ENCODE measurements around the gene ZDHHC11B.
"Not testable (repeated sequence)": the region's sequence is repeated elsewhere in the genome, so short reads cannot be mapped to it uniquely, and the experiment has no call there.

ZDHHC11B gene

GRCh38 chr5:772547-772890 lies 12.0 kb downstream of the ZDHHC11B start:
- peaks cover 0 to 13% of the 10 kb centered on the region in 2 experiments for H3K27me3 ChIP-seq (ENCODE audit: control insufficient read depth in 1 of 2, insufficient read depth in 1 of 2, low read length in 2 of 2)
- H2BK15ac ChIP-seq (ENCODE audit: low read depth, poor library complexity, severe bottlenecking); H3K18ac ChIP-seq (ENCODE audit: low read depth in 1 of 2, low read length in 2 of 2); H2AK5ac ChIP-seq (ENCODE audit: low read length, severe bottlenecking); H3K4me3 ChIP-seq (ENCODE audit: insufficient read depth in 1 of 2, low read depth in 1 of 2, low read length in 2 of 2); H4K8ac ChIP-seq (ENCODE audit: low read length); H3K14ac ChIP-seq (ENCODE audit: low read length in 2 of 2); H3K9ac ChIP-seq (ENCODE audit: low read length); H3K36me3 ChIP-seq (ENCODE audit: control insufficient read depth in 1 of 2, insufficient read depth in 2 of 2, low read depth in 1 of 2, low read length in 2 of 2); H3K9me3 ChIP-seq (ENCODE audit: control insufficient read depth, low read length); H3K4ac ChIP-seq (ENCODE audit: low read depth in 1 of 2, low read length in 2 of 2); H3K23ac ChIP-seq (ENCODE audit: low read length in 2 of 2); H2BK5ac ChIP-seq (ENCODE audit: low read depth, low read length, poor library complexity, severe bottlenecking); H3K4me1 ChIP-seq (ENCODE audit: control insufficient read depth, insufficient read depth, low read depth, low read length); H4K91ac ChIP-seq (ENCODE audit: low read length); H2BK12ac ChIP-seq (ENCODE audit: low read length in 2 of 2); H2BK120ac ChIP-seq (ENCODE audit: low read depth, low read length); DNase-seq; H3K4me2 ChIP-seq (ENCODE audit: low read length, poor library complexity, severe bottlenecking); H3K27ac ChIP-seq (ENCODE audit: low read length, poor library complexity, severe bottlenecking); H3K79me1 ChIP-seq (replicated peaks; ENCODE audit: low read length, poor library complexity, severe bottlenecking); H2AFZ ChIP-seq (ENCODE audit: low read depth, low read length): not testable (repeated sequence)
- WGBS, result no CpG with 5 or more reads among the region's 14 CpGs

- not testable (repeated sequence) for H3K23ac ChIP-seq (ENCODE audit: low read length in 2 of 2); H3K4me3 ChIP-seq (ENCODE audit: insufficient read depth in 1 of 2, low read depth in 1 of 2, low read length in 2 of 2); H3K4ac ChIP-seq (ENCODE audit: low read depth in 1 of 2, low read length in 2 of 2); H3K36me3 ChIP-seq (ENCODE audit: control insufficient read depth in 1 of 2, insufficient read depth in 2 of 2, low read depth in 1 of 2, low read length in 2 of 2); H3K79me1 ChIP-seq (replicated peaks; ENCODE audit: low read length, poor library complexity, severe bottlenecking); H2BK12ac ChIP-seq (ENCODE audit: low read length in 2 of 2); H4K8ac ChIP-seq (ENCODE audit: low read length); H3K9ac ChIP-seq (ENCODE audit: low read length); H2BK5ac ChIP-seq (ENCODE audit: low read depth, low read length, poor library complexity, severe bottlenecking); H3K9me3 ChIP-seq (ENCODE audit: control insufficient read depth, low read length); H3K14ac ChIP-seq (ENCODE audit: low read length in 2 of 2); H2BK120ac ChIP-seq (ENCODE audit: low read depth, low read length); H3K27ac ChIP-seq (ENCODE audit: low read length, poor library complexity, severe bottlenecking); H2AFZ ChIP-seq (ENCODE audit: low read depth, low read length); H2BK15ac ChIP-seq (ENCODE audit: low read depth, poor library complexity, severe bottlenecking); H3K4me1 ChIP-seq (ENCODE audit: control insufficient read depth, insufficient read depth, low read depth, low read length); H4K91ac ChIP-seq (ENCODE audit: low read length); DNase-seq; H2AK5ac ChIP-seq (ENCODE audit: low read length, severe bottlenecking); H3K18ac ChIP-seq (ENCODE audit: low read depth in 1 of 2, low read length in 2 of 2); H3K4me2 ChIP-seq (ENCODE audit: low read length, poor library complexity, severe bottlenecking)
- 83% methylated on average over 4 of the region's 31 CpGs for WGBS
- peaks cover 0 to 13% of the 10 kb centered on the region in 2 experiments for H3K27me3 ChIP-seq (ENCODE audit: control insufficient read depth in 1 of 2, insufficient read depth in 1 of 2, low read length in 2 of 2)
Measured at GRCh38 chr5:771841-772546, 12.5 kb downstream of the ZDHHC11B start.

- H3K4ac ChIP-seq (ENCODE audit: low read depth in 1 of 2, low read length in 2 of 2); H3K27me3 ChIP-seq (ENCODE audit: control insufficient read depth in 1 of 2, insufficient read depth in 1 of 2, low read length in 2 of 2); DNase-seq; H2BK5ac ChIP-seq (ENCODE audit: low read depth, low read length, poor library complexity, severe bottlenecking); H3K9me3 ChIP-seq (ENCODE audit: control insufficient read depth, low read length); H3K36me3 ChIP-seq (ENCODE audit: control insufficient read depth in 1 of 2, insufficient read depth in 2 of 2, low read depth in 1 of 2, low read length in 2 of 2); H3K27ac ChIP-seq (ENCODE audit: low read length, poor library complexity, severe bottlenecking); H3K18ac ChIP-seq (ENCODE audit: low read depth in 1 of 2, low read length in 2 of 2); H2BK120ac ChIP-seq (ENCODE audit: low read depth, low read length); H2AFZ ChIP-seq (ENCODE audit: low read depth, low read length); H4K91ac ChIP-seq (ENCODE audit: low read length); H3K14ac ChIP-seq (ENCODE audit: low read length in 2 of 2); H2AK5ac ChIP-seq (ENCODE audit: low read length, severe bottlenecking); H3K4me1 ChIP-seq (ENCODE audit: control insufficient read depth, insufficient read depth, low read depth, low read length); H3K4me3 ChIP-seq (ENCODE audit: insufficient read depth in 1 of 2, low read depth in 1 of 2, low read length in 2 of 2); H3K9ac ChIP-seq (ENCODE audit: low read length); H4K8ac ChIP-seq (ENCODE audit: low read length); H3K23ac ChIP-seq (ENCODE audit: low read length in 2 of 2); H2BK12ac ChIP-seq (ENCODE audit: low read length in 2 of 2); H3K4me2 ChIP-seq (ENCODE audit: low read length, poor library complexity, severe bottlenecking); H3K79me1 ChIP-seq (replicated peaks; ENCODE audit: low read length, poor library complexity, severe bottlenecking); H2BK15ac ChIP-seq (ENCODE audit: low read depth, poor library complexity, severe bottlenecking): not testable (repeated sequence)
- WGBS, result 81% methylated on average over 16 of the region's 19 CpGs
Measured at GRCh38 chr5:771087-771781, 13.3 kb downstream of the ZDHHC11B start.

GRCh38 chr5:770585-770984 lies 13.9 kb downstream of the ZDHHC11B start:
- not testable (repeated sequence) for H3K79me1 ChIP-seq (replicated peaks; ENCODE audit: low read length, poor library complexity, severe bottlenecking); H3K27ac ChIP-seq (ENCODE audit: low read length, poor library complexity, severe bottlenecking); H2BK15ac ChIP-seq (ENCODE audit: low read depth, poor library complexity, severe bottlenecking); H3K4me2 ChIP-seq (ENCODE audit: low read length, poor library complexity, severe bottlenecking); H3K4me3 ChIP-seq (ENCODE audit: insufficient read depth in 1 of 2, low read depth in 1 of 2, low read length in 2 of 2); H4K8ac ChIP-seq (ENCODE audit: low read length); H2BK12ac ChIP-seq (ENCODE audit: low read length in 2 of 2); H4K91ac ChIP-seq (ENCODE audit: low read length); H3K9ac ChIP-seq (ENCODE audit: low read length); H3K23ac ChIP-seq (ENCODE audit: low read length in 2 of 2); H2BK120ac ChIP-seq (ENCODE audit: low read depth, low read length); H3K18ac ChIP-seq (ENCODE audit: low read depth in 1 of 2, low read length in 2 of 2); H3K14ac ChIP-seq (ENCODE audit: low read length in 2 of 2); H3K4ac ChIP-seq (ENCODE audit: low read depth in 1 of 2, low read length in 2 of 2); DNase-seq; H2AFZ ChIP-seq (ENCODE audit: low read depth, low read length); H3K4me1 ChIP-seq (ENCODE audit: control insufficient read depth, insufficient read depth, low read depth, low read length); H3K36me3 ChIP-seq (ENCODE audit: control insufficient read depth in 1 of 2, insufficient read depth in 2 of 2, low read depth in 1 of 2, low read length in 2 of 2); H3K9me3 ChIP-seq (ENCODE audit: control insufficient read depth, low read length); H2AK5ac ChIP-seq (ENCODE audit: low read length, severe bottlenecking); H3K27me3 ChIP-seq (ENCODE audit: control insufficient read depth in 1 of 2, insufficient read depth in 1 of 2, low read length in 2 of 2); H2BK5ac ChIP-seq (ENCODE audit: low read depth, low read length, poor library complexity, severe bottlenecking)
- 100% methylated on average over 7 of the region's 10 CpGs for WGBS

Data from mesenchymal stem cell (in vitro differentiated cells and primary cell).